ENCODE data around the gene A3GALT2.
"Not testable (repeated sequence)": the region's sequence is repeated elsewhere in the genome, so short reads cannot be mapped to it uniquely, and the experiment has no call there.

A3GALT2 gene

GRCh38 chr1:33294071-33295010 lies 26.6 kb downstream of the A3GALT2 start:
- DNase-seq (ENCODE audit: low read depth): no peak

GRCh38 chr1:33292726-33293340 lies 28.1 kb downstream of the A3GALT2 start:
- DNase-seq (ENCODE audit: low read depth): no peak

GRCh38 chr1:33290615-33291014 lies 30.3 kb downstream of the A3GALT2 start:
- DNase-seq (ENCODE audit: low read depth): not testable (repeated sequence)

GRCh38 chr1:33289858-33290154 lies 31.1 kb downstream of the A3GALT2 start:
- no peak for DNase-seq (ENCODE audit: low read depth)

- DNase-seq (ENCODE audit: low read depth): no peak
These were observed 31.7 kb downstream of the A3GALT2 start for GRCh38 chr1:33288976-33289857.

- no peak for DNase-seq (ENCODE audit: low read depth)
These were observed 33.6 kb downstream of the A3GALT2 start for GRCh38 chr1:33287317-33287716.

- no peak for DNase-seq (ENCODE audit: low read depth)
These were observed 34.3 kb downstream of the A3GALT2 start for GRCh38 chr1:33286451-33287185.

- no peak for DNase-seq (ENCODE audit: low read depth)
These were observed 36.8 kb downstream of the A3GALT2 start for GRCh38 chr1:33284049-33284448.

- no peak for DNase-seq (ENCODE audit: low read depth)
These were observed 38.1 kb downstream of the A3GALT2 start for GRCh38 chr1:33282791-33283190.

GRCh38 chr1:33281554-33282303 lies 39.2 kb downstream of the A3GALT2 start:
- no peak for DNase-seq (ENCODE audit: low read depth)

GRCh38 chr1:33280091-33280661 lies 40.7 kb downstream of the A3GALT2 start:
- DNase-seq (ENCODE audit: low read depth): no peak

- no peak for DNase-seq (ENCODE audit: low read depth)
These were observed 43.3 kb downstream of the A3GALT2 start for GRCh38 chr1:33277488-33278084.

GRCh38 chr1:33276573-33277298 lies 44.2 kb downstream of the A3GALT2 start:
- no peak for DNase-seq (ENCODE audit: low read depth)

GRCh38 chr1:33275706-33276572 lies 45.0 kb downstream of the A3GALT2 start:
- no peak for DNase-seq (ENCODE audit: low read depth)

- no peak for DNase-seq (ENCODE audit: low read depth)
These were observed 45.7 kb downstream of the A3GALT2 start for GRCh38 chr1:33275195-33275594.

GRCh38 chr1:33274446-33274845 lies 46.5 kb downstream of the A3GALT2 start:
- DNase-seq (ENCODE audit: low read depth): no peak

- no peak for DNase-seq (ENCODE audit: low read depth)
These were observed 46.9 kb downstream of the A3GALT2 start for GRCh38 chr1:33273961-33274371.

GRCh38 chr1:33273406-33273805 lies 47.5 kb downstream of the A3GALT2 start:
- DNase-seq (ENCODE audit: low read depth): no peak

- DNase-seq (ENCODE audit: low read depth): no peak
These were observed 48.0 kb downstream of the A3GALT2 start for GRCh38 chr1:33272930-33273329.
